AG10803 (cell line): ENCODE data around the gene UEVLD.

Source experiments
- DNase-seq: peaks from one replicate; pipeline ENCODE4 v3.0.0; 2010; ENCODE audit warnings: low read depth
- H3K4me3 ChIP-seq: 2 replicates; pipeline ENCODE4 v1.5.1; 2011; ENCODE audit warnings: mild to moderate bottlenecking, low read length, control low read depth
- CTCF ChIP-seq: conservative IDR thresholded peaks from 2 replicates; pipeline ENCODE4 v1.5.1; 2011; ENCODE audit warnings: mild to moderate bottlenecking, low read length, control low read depth, inconsistent platforms

The UEVLD gene

DNA sequence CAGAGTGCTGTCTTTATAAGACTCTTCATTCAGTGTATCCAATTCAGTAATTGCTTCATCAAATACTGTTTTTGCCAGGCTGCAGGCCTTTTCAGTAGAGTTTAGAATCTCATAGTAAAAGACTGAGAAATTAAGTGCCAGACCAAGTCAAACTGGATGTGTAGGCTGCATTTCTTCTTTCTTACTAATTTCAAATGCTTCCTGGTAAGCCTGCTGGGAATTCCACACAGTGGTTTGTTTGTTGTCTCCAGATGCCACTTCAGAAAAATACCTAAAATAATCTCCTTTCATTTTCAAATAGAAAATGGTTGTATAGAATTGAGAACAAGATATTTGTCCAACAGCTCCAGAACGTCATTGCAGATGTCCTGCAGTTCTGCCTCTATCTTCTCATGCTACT, 98.2 kb downstream of the UEVLD start:
- peak; percentile 68 for DNase-seq
- TF ChIP-seq CTCF: no peak
- no peak overlapping the region for H3K4me3 ChIP-seq

DNA sequence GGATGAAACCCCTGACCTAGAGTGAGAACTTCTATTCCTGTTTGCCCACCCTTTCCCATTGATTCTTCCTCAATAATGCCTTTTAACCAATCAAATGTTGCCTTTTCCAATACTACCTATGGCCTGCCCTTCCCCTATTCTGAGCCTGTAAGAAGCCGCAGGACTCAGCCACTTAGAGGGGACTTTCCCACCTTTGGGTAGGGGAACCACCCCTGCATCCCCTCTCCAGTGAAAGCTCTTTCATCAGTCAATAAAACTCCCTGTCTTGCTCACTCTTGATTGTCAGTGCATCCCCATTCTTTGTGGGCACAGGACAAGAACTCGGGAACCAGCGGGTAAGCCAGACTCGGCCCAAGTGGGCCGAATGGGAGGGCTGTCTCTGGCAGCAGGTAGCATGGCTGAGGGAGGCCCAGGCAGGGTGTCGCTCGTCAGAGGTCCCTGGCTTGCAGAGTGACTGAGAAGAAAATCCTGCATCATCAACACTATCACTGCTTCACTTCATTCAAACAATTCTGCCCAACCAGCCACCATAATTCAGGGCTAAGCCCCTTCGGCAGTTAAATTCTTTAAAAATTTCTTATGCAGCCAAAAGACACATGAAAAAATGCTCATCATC, 102.5 kb downstream of the UEVLD start:
- H3K4me3 ChIP-seq: no peak overlapping the region
- DNase-seq: no peak
- TF ChIP-seq CTCF: no peak
